Stimulated activated CD8-positive, alpha-beta memory T cell treated with anti-CD3 and anti-CD28 coated beads, Interleukin-15, amount 100 ng/mL, for 1 hour (primary cell): ENCODE data around the gene HMMR.
"Not testable (repeated sequence)": the region's sequence is repeated elsewhere in the genome, so short reads cannot be mapped to it uniquely, and the experiment has no call there.

ENCODE experiments used
- DNase-seq: peaks from one replicate; pipeline ENCODE4 v3.0.0-alpha.2; 2020; ENCODE audit warnings: low read depth

HMMR gene

GRCh38 chr5:163508753-163509152 is 48.3 kb downstream of the HMMR start:
- DNase-seq, result no peak

GRCh38 chr5:163509291-163509951 is 49.0 kb downstream of the HMMR start:
- DNase-seq, result no peak

- no peak for DNase-seq
These were observed 52.1 kb downstream of the HMMR start for GRCh38 chr5:163512526-163512925.

- DNase-seq, result no peak
These were observed 64.7 kb downstream of the HMMR start for GRCh38 chr5:163525096-163525495.

- DNase-seq, result no peak
These were observed 69.3 kb downstream of the HMMR start for GRCh38 chr5:163529698-163530097.

GRCh38 chr5:163531272-163531671 is 70.8 kb downstream of the HMMR start:
- DNase-seq, result no peak

- DNase-seq, result no peak
These were observed 72.0 kb downstream of the HMMR start for GRCh38 chr5:163532171-163533084.

GRCh38 chr5:163533223-163533622 is 72.8 kb downstream of the HMMR start:
- DNase-seq, result no peak

GRCh38 chr5:163534492-163535094 is 74.2 kb downstream of the HMMR start:
- DNase-seq, result no peak

GRCh38 chr5:163535290-163535689 is 74.9 kb downstream of the HMMR start:
- no peak for DNase-seq

GRCh38 chr5:163536442-163536841 is 76.0 kb downstream of the HMMR start:
- not testable (repeated sequence) for DNase-seq

- no peak for DNase-seq
These were observed 80.3 kb downstream of the HMMR start for GRCh38 chr5:163540696-163541095.
